Measurements from ENCODE around the gene ZNF32.

The ZNF32 gene

GRCh38 chr10:43692051-43692825 lies 43.6 kb upstream of the ZNF32 start:
- DNase-seq (ENCODE audit: extremely low read depth, low read depth) = peak; percentile 69
- TF ChIP-seq, protein P1, sequence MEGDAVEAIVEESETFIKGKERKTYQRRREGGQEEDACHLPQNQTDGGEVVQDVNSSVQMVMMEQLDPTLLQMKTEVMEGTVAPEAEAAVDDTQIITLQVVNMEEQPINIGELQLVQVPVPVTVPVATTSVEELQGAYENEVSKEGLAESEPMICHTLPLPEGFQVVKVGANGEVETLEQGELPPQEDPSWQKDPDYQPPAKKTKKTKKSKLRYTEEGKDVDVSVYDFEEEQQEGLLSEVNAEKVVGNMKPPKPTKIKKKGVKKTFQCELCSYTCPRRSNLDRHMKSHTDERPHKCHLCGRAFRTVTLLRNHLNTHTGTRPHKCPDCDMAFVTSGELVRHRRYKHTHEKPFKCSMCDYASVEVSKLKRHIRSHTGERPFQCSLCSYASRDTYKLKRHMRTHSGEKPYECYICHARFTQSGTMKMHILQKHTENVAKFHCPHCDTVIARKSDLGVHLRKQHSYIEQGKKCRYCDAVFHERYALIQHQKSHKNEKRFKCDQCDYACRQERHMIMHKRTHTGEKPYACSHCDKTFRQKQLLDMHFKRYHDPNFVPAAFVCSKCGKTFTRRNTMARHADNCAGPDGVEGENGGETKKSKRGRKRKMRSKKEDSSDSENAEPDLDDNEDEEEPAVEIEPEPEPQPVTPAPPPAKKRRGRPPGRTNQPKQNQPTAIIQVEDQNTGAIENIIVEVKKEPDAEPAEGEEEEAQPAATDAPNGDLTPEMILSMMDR (IDR thresholded peaks at IDR 0.05; ENCODE audit: low read depth, low read length) = no peak

DNA sequence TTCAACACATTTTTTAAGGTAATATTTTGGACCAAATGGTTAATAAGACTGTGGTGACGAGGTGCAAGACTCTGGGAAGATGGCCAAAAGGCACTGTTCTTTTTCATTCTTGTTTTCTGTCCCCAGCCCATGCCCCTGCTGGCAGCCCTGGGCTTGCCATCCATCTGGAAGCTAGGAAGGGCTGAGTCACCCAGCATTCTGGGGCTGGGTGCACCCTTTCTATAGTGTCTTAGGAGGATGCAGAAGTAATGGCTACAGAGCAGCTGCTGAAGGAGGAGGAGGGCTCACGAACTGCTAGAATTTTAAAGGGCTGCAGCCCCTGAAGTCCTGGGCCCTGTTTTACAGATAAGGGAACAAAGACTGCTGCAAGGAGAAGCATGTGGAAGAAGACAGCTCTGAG lies 42.8 kb upstream of the ZNF32 start:
- no peak for DNase-seq (ENCODE audit: extremely low read depth, low read depth)
- TF ChIP-seq, protein P1 (IDR thresholded peaks at IDR 0.05; ENCODE audit: low read depth, low read length) = peak; percentile 5; the same call in 1 of the 2 replicates

GRCh38 chr10:43689955-43690771 lies 41.5 kb upstream of the ZNF32 start:
- TF ChIP-seq, protein P1 (IDR thresholded peaks at IDR 0.05; ENCODE audit: low read depth, low read length) = peak; percentile 62
- DNase-seq (ENCODE audit: extremely low read depth, low read depth) = peak; percentile 68

GRCh38 chr10:43689618-43689954 lies 40.9 kb upstream of the ZNF32 start:
- no peak for DNase-seq (ENCODE audit: extremely low read depth, low read depth)
- TF ChIP-seq, protein P1 (IDR thresholded peaks at IDR 0.05; ENCODE audit: low read depth, low read length) = no peak

- DNase-seq (ENCODE audit: extremely low read depth, low read depth) = no peak
- TF ChIP-seq, protein P1 (IDR thresholded peaks at IDR 0.05; ENCODE audit: low read depth, low read length) = no peak
Measured at GRCh38 chr10:43689007-43689491, 40.4 kb upstream of the ZNF32 start.

- TF ChIP-seq, protein P1 (IDR thresholded peaks at IDR 0.05; ENCODE audit: low read depth, low read length) = no peak
Measured at GRCh38 chr10:43688348-43688892, 39.7 kb upstream of the ZNF32 start.

DNA sequence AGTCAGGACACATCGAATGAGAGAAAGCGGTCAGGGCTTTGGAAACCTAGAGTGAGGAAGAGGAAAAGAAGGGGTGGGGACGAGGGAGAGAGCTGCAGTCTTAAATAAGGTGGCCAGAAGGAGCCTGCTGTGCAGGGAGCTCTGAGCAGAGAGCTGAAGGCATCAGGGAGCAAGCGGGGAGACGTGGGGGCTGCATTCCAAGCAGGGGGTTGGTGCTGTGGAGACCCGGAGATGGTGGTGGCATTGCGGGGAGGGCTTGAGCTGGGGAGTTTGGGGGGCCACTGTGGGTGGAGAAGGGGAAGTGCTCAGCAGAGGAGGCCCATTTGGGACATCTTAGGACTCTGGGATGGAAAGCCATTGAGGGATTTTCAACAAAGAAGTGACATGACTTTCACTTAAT lies 38.7 kb upstream of the ZNF32 start:
- no peak for DNase-seq (ENCODE audit: extremely low read depth, low read depth)
- TF ChIP-seq, protein P1 (IDR thresholded peaks at IDR 0.05; ENCODE audit: low read depth, low read length) = no peak

More at GRCh38 chr10:43688348-43688892, 39.7 kb upstream of the ZNF32 start:
- no peak for DNase-seq (ENCODE audit: extremely low read depth, low read depth)

Measured in AG09319 (cell line).